ENCODE data around the gene ACVRL1. TPM values are rescaled to one million over a fixed set of nuclear protein-coding genes. Genes with fewer than 3 reads are reported as not detected.

ACVRL1 gene
- total and polyA plus RNA-seq, 9 of the 15 experiments (the other 6 are each of a cell fraction or from before 2014, with no cell fraction given): 0.07 to 1.4 (median 0.30) TPM

DNA sequence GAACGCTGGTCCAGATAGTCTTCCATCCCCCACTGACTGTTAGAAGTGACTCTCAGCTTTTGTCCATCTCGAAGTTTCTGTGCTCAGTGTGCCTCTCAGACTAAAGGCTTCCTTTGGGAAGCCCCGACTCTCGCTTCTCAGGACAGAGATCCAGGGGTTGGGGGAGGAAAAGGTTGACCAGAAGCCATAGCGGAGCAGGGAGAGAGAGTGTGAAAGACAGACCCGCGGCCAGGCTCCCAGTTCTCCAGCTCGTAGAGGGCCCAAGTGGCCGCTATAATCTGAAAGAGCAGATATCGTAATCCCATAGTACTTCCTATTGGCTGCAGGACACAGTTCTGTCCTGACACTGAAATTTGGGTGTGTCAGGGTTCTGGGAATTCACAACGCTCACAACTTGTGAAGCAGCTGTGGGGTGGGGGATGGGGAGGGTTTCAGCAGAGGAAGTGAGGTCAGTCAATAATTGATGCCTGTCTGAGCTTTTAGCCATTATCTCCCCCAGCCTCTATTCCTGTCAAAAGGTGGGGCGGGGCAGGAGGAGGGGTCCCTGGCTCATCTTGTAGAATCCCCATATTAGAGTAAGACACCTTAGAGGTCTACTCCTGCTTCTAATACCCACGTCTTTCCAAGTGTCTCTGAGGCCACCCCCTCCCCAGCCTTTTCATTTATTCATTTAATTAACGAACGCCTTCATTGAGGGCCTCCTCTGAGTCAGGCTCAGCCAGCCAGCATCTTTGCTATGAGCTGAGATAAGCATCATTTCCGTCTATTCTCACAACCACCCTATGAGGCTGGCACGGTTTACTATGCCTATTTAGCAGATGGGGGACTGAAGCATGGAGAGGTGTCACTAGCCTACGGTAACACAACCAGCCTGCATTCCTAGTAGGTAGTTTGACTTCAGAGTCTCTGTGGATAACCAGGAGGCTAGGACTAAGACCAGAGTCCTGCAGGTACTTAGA, 1.6 kb upstream of the ACVRL1 start (continued):
- TF ChIP-seq ETS1 (conservative IDR thresholded peaks at IDR 0.05; ENCODE audit: control insufficient read depth, low read depth, low read length): 0 out of 2 replicates have a peak, but pooled peaks have one; percentile 42
- no peak for TF ChIP-seq PPARD (CRISPR knock-in tag; IDR thresholded peaks at IDR 0.05)
- TF ChIP-seq CREM (IDR thresholded peaks at IDR 0.05; ENCODE audit: low read depth): peak; percentile 81
- peak; percentile 69; the same call in 1 of the 2 replicates for TF ChIP-seq KLF16 (IDR thresholded peaks at IDR 0.05)
- TF ChIP-seq CXXC5 (CRISPR knock-in tag; IDR thresholded peaks at IDR 0.05): peak; percentile 90
- 0 out of 2 replicates have a peak, but pooled peaks have one; percentile 21 for TF ChIP-seq SMARCA5 (IDR thresholded peaks at IDR 0.05)
- TF ChIP-seq NFYB (IDR thresholded peaks at IDR 0.05; ENCODE audit: extremely low read depth, insufficient read length): peak; percentile 48
- peak; percentile 85 for TF ChIP-seq ETV5 (CRISPR knock-in tag; IDR thresholded peaks at IDR 0.05; ENCODE audit: low read depth)
- TF ChIP-seq NFE2L1 (tag; IDR thresholded peaks at IDR 0.05; ENCODE audit: borderline replicate concordance, low read depth): no peak
- TF ChIP-seq KAT8 (IDR thresholded peaks at IDR 0.05; ENCODE audit: low read depth): no peak
- TF ChIP-seq, protein P1, sequence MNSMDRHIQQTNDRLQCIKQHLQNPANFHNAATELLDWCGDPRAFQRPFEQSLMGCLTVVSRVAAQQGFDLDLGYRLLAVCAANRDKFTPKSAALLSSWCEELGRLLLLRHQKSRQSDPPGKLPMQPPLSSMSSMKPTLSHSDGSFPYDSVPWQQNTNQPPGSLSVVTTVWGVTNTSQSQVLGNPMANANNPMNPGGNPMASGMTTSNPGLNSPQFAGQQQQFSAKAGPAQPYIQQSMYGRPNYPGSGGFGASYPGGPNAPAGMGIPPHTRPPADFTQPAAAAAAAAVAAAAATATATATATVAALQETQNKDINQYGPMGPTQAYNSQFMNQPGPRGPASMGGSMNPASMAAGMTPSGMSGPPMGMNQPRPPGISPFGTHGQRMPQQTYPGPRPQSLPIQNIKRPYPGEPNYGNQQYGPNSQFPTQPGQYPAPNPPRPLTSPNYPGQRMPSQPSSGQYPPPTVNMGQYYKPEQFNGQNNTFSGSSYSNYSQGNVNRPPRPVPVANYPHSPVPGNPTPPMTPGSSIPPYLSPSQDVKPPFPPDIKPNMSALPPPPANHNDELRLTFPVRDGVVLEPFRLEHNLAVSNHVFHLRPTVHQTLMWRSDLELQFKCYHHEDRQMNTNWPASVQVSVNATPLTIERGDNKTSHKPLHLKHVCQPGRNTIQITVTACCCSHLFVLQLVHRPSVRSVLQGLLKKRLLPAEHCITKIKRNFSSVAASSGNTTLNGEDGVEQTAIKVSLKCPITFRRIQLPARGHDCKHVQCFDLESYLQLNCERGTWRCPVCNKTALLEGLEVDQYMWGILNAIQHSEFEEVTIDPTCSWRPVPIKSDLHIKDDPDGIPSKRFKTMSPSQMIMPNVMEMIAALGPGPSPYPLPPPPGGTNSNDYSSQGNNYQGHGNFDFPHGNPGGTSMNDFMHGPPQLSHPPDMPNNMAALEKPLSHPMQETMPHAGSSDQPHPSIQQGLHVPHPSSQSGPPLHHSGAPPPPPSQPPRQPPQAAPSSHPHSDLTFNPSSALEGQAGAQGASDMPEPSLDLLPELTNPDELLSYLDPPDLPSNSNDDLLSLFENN (IDR thresholded peaks at IDR 0.05; ENCODE audit: low read depth in 2 of 2, low read length in 2 of 2): 0 out of 4 replicates have a peak, but pooled peaks of 1 of the 2 experiments have one; percentile 16
- TF ChIP-seq DIDO1 (tag; IDR thresholded peaks at IDR 0.05; ENCODE audit: low read depth): no peak
- peak; percentile 38 to 76; a peak in 3 of 4 replicates for TF ChIP-seq KDM1A (IDR thresholded peaks at IDR 0.05)
- TF ChIP-seq DPF2 (IDR thresholded peaks at IDR 0.05): peak; percentile 71
- TF ChIP-seq POLR3A (IDR thresholded peaks at IDR 0.05; ENCODE audit: borderline replicate concordance, extremely low read depth, insufficient read depth, insufficient read length): no peak
- peak; percentile 90 for TF ChIP-seq JUND (IDR thresholded peaks at IDR 0.05; ENCODE audit: borderline replicate concordance, low read depth, low read length)
- peak; percentile 73; the same call in 1 of the 3 replicates for TF ChIP-seq JUND (tag; IDR thresholded peaks at IDR 0.05; ENCODE audit: borderline replicate concordance, low read depth, low read length)
- TF ChIP-seq ZNF224 (CRISPR knock-in tag; IDR thresholded peaks at IDR 0.05): no peak
- TF ChIP-seq TAF7 (tag; IDR thresholded peaks at IDR 0.05): no peak
- peak in 1 of 2 experiments; percentile 48; a peak in 1 of 4 replicates for TF ChIP-seq MAZ (CRISPR knock-in tag; conservative IDR thresholded peaks at IDR 0.05 in 1 of 2, IDR thresholded peaks at IDR 0.05 in 1 of 2)
